Esophagus squamous epithelium (tissue), 4 donors: Measurements from ENCODE around the gene NAA10.

Source experiments
- POLR2A ChIP-seq, 4 donors: fragments of 450-650 bp; IDR thresholded peaks; one replicate each; pipeline ENCODE4 v1.6.1; 2017; ENCODE audit warnings: antibody characterized with exemption in 4 of 4, mild to moderate bottlenecking in 4 of 4, moderate library complexity in 3 of 4
- TF ChIP-seq, protein P1 (sequence below), 6 experiments: fragments of 450-650 bp in 4 of 6; fragments of 200-600 bp in 2 of 6; sonication (generic) in 2 of 6; IDR thresholded peaks; one replicate each; pipeline ENCODE4 v1.5.1; 2016 to 2019; ENCODE audit warnings: antibody characterized with exemption in 6 of 6, mild to moderate bottlenecking in 4 of 6, moderate library complexity in 4 of 6

GRCh38 chrX:153903238-153903980 lies 31.4 kb downstream of the NAA10 start:
- TF ChIP-seq, protein P1, sequence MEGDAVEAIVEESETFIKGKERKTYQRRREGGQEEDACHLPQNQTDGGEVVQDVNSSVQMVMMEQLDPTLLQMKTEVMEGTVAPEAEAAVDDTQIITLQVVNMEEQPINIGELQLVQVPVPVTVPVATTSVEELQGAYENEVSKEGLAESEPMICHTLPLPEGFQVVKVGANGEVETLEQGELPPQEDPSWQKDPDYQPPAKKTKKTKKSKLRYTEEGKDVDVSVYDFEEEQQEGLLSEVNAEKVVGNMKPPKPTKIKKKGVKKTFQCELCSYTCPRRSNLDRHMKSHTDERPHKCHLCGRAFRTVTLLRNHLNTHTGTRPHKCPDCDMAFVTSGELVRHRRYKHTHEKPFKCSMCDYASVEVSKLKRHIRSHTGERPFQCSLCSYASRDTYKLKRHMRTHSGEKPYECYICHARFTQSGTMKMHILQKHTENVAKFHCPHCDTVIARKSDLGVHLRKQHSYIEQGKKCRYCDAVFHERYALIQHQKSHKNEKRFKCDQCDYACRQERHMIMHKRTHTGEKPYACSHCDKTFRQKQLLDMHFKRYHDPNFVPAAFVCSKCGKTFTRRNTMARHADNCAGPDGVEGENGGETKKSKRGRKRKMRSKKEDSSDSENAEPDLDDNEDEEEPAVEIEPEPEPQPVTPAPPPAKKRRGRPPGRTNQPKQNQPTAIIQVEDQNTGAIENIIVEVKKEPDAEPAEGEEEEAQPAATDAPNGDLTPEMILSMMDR (IDR thresholded peaks at IDR 0.05): no peak
- no peak for TF ChIP-seq POLR2A (IDR thresholded peaks at IDR 0.05)
